Right renal pelvis (tissue), 4 donors: Measurements from ENCODE around the gene TMEM150A. TPM values are rescaled to one million over a fixed set of nuclear protein-coding genes. Genes with fewer than 3 reads are reported as not detected.

Source experiments
- polyA plus RNA-seq, 4 donors: library from polyadenylated mRNA; unstranded; fragments of 120-200 nt; gene quantifications; one replicate each; pipeline ENCODE4 v1.2.1, GENCODE V29; 2013; ENCODE audit not compliant: insufficient read length in 4 of 4

The TMEM150A gene
- polyA plus RNA-seq, 4 donors: 35.1 to 43.3 (median 37.9) TPM

Other genes with a start within 250 kb of the TMEM150A start
- gene RETSAT, start 248.2 kb downstream of the TMEM150A start, polyA plus RNA-seq: 10 to 100 TPM; 13.4 to 26.5 (median 24.8) TPM
- 10 to 100 TPM; 23.9 to 27.7 (median 25.7) TPM for gene ELMOD3, start 247.9 kb downstream of the TMEM150A start, polyA plus RNA-seq
- 100 to 1,000 TPM; 103 to 130 (median 116) TPM for gene CAPG, start 192.3 kb downstream of the TMEM150A start, polyA plus RNA-seq
- under 1 TPM; 0.24 to 0.62 (median 0.56) TPM for gene SH2D6, start 184.0 kb downstream of the TMEM150A start, polyA plus RNA-seq
- gene MAT2A, start 63.5 kb downstream of the TMEM150A start, polyA plus RNA-seq: 100 to 1,000 TPM; 310 to 357 (median 338) TPM
- gene GGCX, start 41.2 kb downstream of the TMEM150A start, polyA plus RNA-seq: 10 to 100 TPM; 39.1 to 45.8 (median 42.2) TPM
- 100 to 1,000 TPM in 2 of 4 donors, 10 to 100 TPM in 2; 90.7 to 106 (median 101) TPM for gene VAMP8, start 25.1 kb downstream of the TMEM150A start, polyA plus RNA-seq
- 10 to 100 TPM; 40.5 to 50.8 (median 42.5) TPM for gene VAMP5, start 18.3 kb downstream of the TMEM150A start, polyA plus RNA-seq
- 100 to 1,000 TPM; 137 to 157 (median 139) TPM for gene RNF181, start 7.0 kb downstream of the TMEM150A start, polyA plus RNA-seq
- 10 to 100 TPM; 55.0 to 67.0 (median 59.8) TPM for gene C2orf68, start 9.4 kb upstream of the TMEM150A start, polyA plus RNA-seq
- 10 to 100 TPM; 68.7 to 69.8 (median 69.3) TPM for gene USP39, start 13.5 kb upstream of the TMEM150A start, polyA plus RNA-seq
- under 1 TPM in 3 of 4 donors, not detected in 1; 0.09 to 0.57 (median 0.14) TPM for gene SFTPB, start 65.5 kb upstream of the TMEM150A start, polyA plus RNA-seq
- under 1 TPM in 3 of 4 donors, not detected in 1; 0.36 to 0.63 (median 0.51) TPM for gene GNLY, start 91.7 kb upstream of the TMEM150A start, polyA plus RNA-seq
- 10 to 100 TPM; 12.0 to 17.1 (median 13.4) TPM for gene ATOH8, start 151.3 kb upstream of the TMEM150A start, polyA plus RNA-seq